SU-DHL-6 (cell line): ENCODE results near the gene NLRP11.

ENCODE experiments used
- H2AFZ ChIP-seq: fragments of 200-600 bp; sonication (generic); 2 replicates; pipeline ENCODE4 v1.6.1; 2014; ENCODE audit warnings: low read depth, mild to moderate bottlenecking, moderate library complexity, mixed read lengths, antibody characterized with exemption, low read length; ENCODE audit not compliant: severe bottlenecking
- H3F3A ChIP-seq: fragments of 200-600 bp; shearing (Covaris generic); 2 replicates; pipeline ENCODE4 v1.6.0; 2016; ENCODE audit warnings: antibody characterized with exemption, mild to moderate bottlenecking; ENCODE audit not compliant: insufficient read depth
- H3K27ac ChIP-seq: fragments of 200-600 bp; sonication (generic); 2 replicates; pipeline ENCODE4 v1.5.1; 2016; ENCODE audit warnings: low read depth, mild to moderate bottlenecking, low read length, moderate library complexity, mixed read lengths
- H3K27me3 ChIP-seq: fragments of 200-600 bp; sonication (generic), shearing (Covaris generic); 2 replicates; pipeline ENCODE4 v1.6.0; 2014; ENCODE audit warnings: mild to moderate bottlenecking, low read length
- H3K36me3 ChIP-seq: fragments of 200-600 bp; sonication (generic); 2 replicates; pipeline ENCODE4 v1.6.1; 2014; ENCODE audit warnings: mild to moderate bottlenecking, low read length, mixed read lengths
- H3K4me2 ChIP-seq: fragments of 300-600, 200-600 bp; shearing (Covaris generic), sonication (generic); 2 replicates; pipeline ENCODE4 v1.6.0; 2014; ENCODE audit warnings: low read length, low read depth, mild to moderate bottlenecking; ENCODE audit not compliant: poor library complexity, severe bottlenecking
- H3K4me3 ChIP-seq: fragments of 200-600 bp; sonication (generic); 2 replicates; pipeline ENCODE4 v1.5.1; 2014; ENCODE audit warnings: antibody characterized with exemption, low read length, mild to moderate bottlenecking, mixed read lengths; ENCODE audit not compliant: insufficient read depth, poor library complexity, severe bottlenecking
- H3K79me2 ChIP-seq: fragments of 200-600 bp; sonication (generic); 2 replicates; pipeline ENCODE4 v1.6.1; 2014; ENCODE audit warnings: mild to moderate bottlenecking, low read length, moderate library complexity; ENCODE audit not compliant: insufficient read depth
- H3K9ac ChIP-seq: fragments of 200-600 bp; sonication (generic); 2 replicates; pipeline ENCODE4 v1.7.0; 2014; ENCODE audit warnings: mild to moderate bottlenecking, low read length
- H3K9me2 ChIP-seq: fragments of 200-600 bp; sonication (generic); replicated peaks from 2 replicates; pipeline ENCODE4 v1.6.1; 2014; ENCODE audit warnings: low read length; ENCODE audit not compliant: insufficient read depth
- H3K9me3 ChIP-seq: fragments of 200-600 bp; sonication (generic); 2 replicates; pipeline ENCODE4 v1.6.1; 2014; ENCODE audit warnings: low read length, mixed read lengths; ENCODE audit not compliant: insufficient read depth
- H4K20me1 ChIP-seq: fragments of 200-600 bp; sonication (generic); 2 replicates; pipeline ENCODE4 v1.6.1; 2014; ENCODE audit warnings: low read depth, mild to moderate bottlenecking, antibody characterized with exemption, low read length, moderate library complexity, mixed read lengths
- CTCF ChIP-seq: fragments of 200-600 bp; sonication (generic); IDR thresholded peaks from one replicate; pipeline ENCODE4 v1.5.1; 2017; ENCODE audit warnings: antibody characterized with exemption, mild to moderate bottlenecking, low read length, moderate library complexity; ENCODE audit not compliant: insufficient read depth, poor library complexity, severe bottlenecking
- EZH2phosphoT487 ChIP-seq: fragments of 200-600 bp; sonication (generic), shearing (Covaris generic); conservative IDR thresholded peaks from 2 replicates; pipeline ENCODE4 v1.6.1; 2018; ENCODE audit warnings: mild to moderate bottlenecking, antibody characterized with exemption, low read length, moderate library complexity, mixed read lengths

The NLRP11 gene

GRCh38 chr19:55809381-55810058, 22.3 kb downstream of the NLRP11 start:
- Histone ChIP-seq H3K79me2 (peaks cover 96% of the 10 kb centered on the region), H3K27ac (no peak overlapping the region), H3K9me3 (no peaks in the 10 kb centered on the region), H3K9me2 (no peaks in the 10 kb centered on the region), H3K36me3 (peaks cover 29% of the 10 kb centered on the region), H3K9ac (no peak overlapping the region), H3K27me3 (no peaks in the 10 kb centered on the region), H3F3A (no peaks in the 10 kb centered on the region), H4K20me1 (no peaks in the 10 kb centered on the region), H3K4me3 (no peak overlapping the region), H3K4me2 (peak overlapping the region; percentile 22), H2AFZ (peak overlapping the region; percentile 76)
- TF ChIP-seq EZH2phosphoT487 (no peak), CTCF (peak; percentile 68)

GRCh38 chr19:55802281-55802680, 29.5 kb downstream of the NLRP11 start:
- peaks cover 32% of the 10 kb centered on the region for H3K36me3 ChIP-seq
- no peaks in the 10 kb centered on the region for H3K9me3 ChIP-seq
- H3F3A ChIP-seq = no peaks in the 10 kb centered on the region
- H3K9ac ChIP-seq = no peak overlapping the region
- peak overlapping the region; percentile 32 for H3K4me2 ChIP-seq
- peak overlapping the region; percentile 51; the same call in 1 of the 2 replicates for H3K27ac ChIP-seq
- H3K4me3 ChIP-seq = no peak overlapping the region
- H3K9me2 ChIP-seq = no peaks in the 10 kb centered on the region
- H2AFZ ChIP-seq = no peak overlapping the region
- no peaks in the 10 kb centered on the region for H4K20me1 ChIP-seq
- H3K79me2 ChIP-seq = peaks cover 83% of the 10 kb centered on the region
- no peaks in the 10 kb centered on the region for H3K27me3 ChIP-seq
- TF ChIP-seq CTCF (no peak), EZH2phosphoT487 (no peak)

GRCh38 chr19:55801416-55801815, 30.4 kb downstream of the NLRP11 start:
- Histone ChIP-seq H3K79me2 (peaks cover 75% of the 10 kb centered on the region), H3K9me2 (no peaks in the 10 kb centered on the region), H3K4me3 (no peak overlapping the region), H3K27me3 (no peaks in the 10 kb centered on the region), H3K9me3 (no peaks in the 10 kb centered on the region), H3K4me2 (peak overlapping the region; percentile 32), H3K36me3 (peaks cover 32% of the 10 kb centered on the region), H3K9ac (peak overlapping the region; percentile 7; the same call in 1 of the 2 replicates), H2AFZ (no peak overlapping the region), H3K27ac (peak overlapping the region; percentile 51), H4K20me1 (no peaks in the 10 kb centered on the region), H3F3A (no peaks in the 10 kb centered on the region)
- TF ChIP-seq CTCF = no peak
- TF ChIP-seq EZH2phosphoT487 = no peak
